ENCODE data around the gene PAQR9. TPM values are rescaled to one million over a fixed set of nuclear protein-coding genes. Genes with fewer than 3 reads are reported as not detected.
A peak's percentile ranks its signal among the peaks of the same experiment; 100 is the strongest.

Gene PAQR9
- total and polyA plus RNA-seq, 2 donors (not counting 1 experiment from before 2014, with no cell fraction given) = not detected

GRCh38 chr3:142961539-142961938, 1.9 kb downstream of the PAQR9 start:
- Histone ChIP-seq H4K20me1 (ENCODE audit: control insufficient read depth, extremely low read depth, insufficient read depth, low read length) (no peaks in the 10 kb centered on the region), H3K79me2 (ENCODE audit: control insufficient read depth, insufficient read depth, low read length) (no peaks in the 10 kb centered on the region), H3K9ac (ENCODE audit: insufficient read depth, low read length) (no peak overlapping the region), H2AFZ (ENCODE audit: low read length) (no peak overlapping the region), H3K4me2 (ENCODE audit: extremely low read depth, insufficient read depth, low read length) (no peak overlapping the region), H3K4me3 (replicated peaks in 1 of 4; ENCODE audit: control extremely low read depth in 1 of 4, insufficient read depth in 1 of 4, low read depth in 3 of 4, low read length in 4 of 4) (no peak overlapping the region), H3K4me1 (ENCODE audit: control insufficient read depth, extremely low read depth, insufficient read depth, low read length) (no peaks in the 10 kb centered on the region), H3K27ac (ENCODE audit: insufficient read depth, low read length) (no peak overlapping the region), H3K36me3 (ENCODE audit: control insufficient read depth, insufficient read depth, low read length) (no peaks in the 10 kb centered on the region), H3K27me3 (ENCODE audit: control insufficient read depth, insufficient read depth, low read length) (peaks cover 19% of the 10 kb centered on the region), H3K9me3 (ENCODE audit: control insufficient read depth, insufficient read depth, low read depth, low read length) (no peaks in the 10 kb centered on the region)
- no peak for DNase-seq (ENCODE audit: low read depth in 2 of 2)
- TF ChIP-seq, protein P1, sequence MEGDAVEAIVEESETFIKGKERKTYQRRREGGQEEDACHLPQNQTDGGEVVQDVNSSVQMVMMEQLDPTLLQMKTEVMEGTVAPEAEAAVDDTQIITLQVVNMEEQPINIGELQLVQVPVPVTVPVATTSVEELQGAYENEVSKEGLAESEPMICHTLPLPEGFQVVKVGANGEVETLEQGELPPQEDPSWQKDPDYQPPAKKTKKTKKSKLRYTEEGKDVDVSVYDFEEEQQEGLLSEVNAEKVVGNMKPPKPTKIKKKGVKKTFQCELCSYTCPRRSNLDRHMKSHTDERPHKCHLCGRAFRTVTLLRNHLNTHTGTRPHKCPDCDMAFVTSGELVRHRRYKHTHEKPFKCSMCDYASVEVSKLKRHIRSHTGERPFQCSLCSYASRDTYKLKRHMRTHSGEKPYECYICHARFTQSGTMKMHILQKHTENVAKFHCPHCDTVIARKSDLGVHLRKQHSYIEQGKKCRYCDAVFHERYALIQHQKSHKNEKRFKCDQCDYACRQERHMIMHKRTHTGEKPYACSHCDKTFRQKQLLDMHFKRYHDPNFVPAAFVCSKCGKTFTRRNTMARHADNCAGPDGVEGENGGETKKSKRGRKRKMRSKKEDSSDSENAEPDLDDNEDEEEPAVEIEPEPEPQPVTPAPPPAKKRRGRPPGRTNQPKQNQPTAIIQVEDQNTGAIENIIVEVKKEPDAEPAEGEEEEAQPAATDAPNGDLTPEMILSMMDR (conservative IDR thresholded peaks at IDR 0.05 in 1 of 2, IDR thresholded peaks at IDR 0.05 in 1 of 2; ENCODE audit: low read depth in 1 of 2, low read length in 2 of 2) = no peak
- no peak for TF ChIP-seq EZH2 (IDR thresholded peaks at IDR 0.05; ENCODE audit: low read length, missing control alignments)

DNA sequence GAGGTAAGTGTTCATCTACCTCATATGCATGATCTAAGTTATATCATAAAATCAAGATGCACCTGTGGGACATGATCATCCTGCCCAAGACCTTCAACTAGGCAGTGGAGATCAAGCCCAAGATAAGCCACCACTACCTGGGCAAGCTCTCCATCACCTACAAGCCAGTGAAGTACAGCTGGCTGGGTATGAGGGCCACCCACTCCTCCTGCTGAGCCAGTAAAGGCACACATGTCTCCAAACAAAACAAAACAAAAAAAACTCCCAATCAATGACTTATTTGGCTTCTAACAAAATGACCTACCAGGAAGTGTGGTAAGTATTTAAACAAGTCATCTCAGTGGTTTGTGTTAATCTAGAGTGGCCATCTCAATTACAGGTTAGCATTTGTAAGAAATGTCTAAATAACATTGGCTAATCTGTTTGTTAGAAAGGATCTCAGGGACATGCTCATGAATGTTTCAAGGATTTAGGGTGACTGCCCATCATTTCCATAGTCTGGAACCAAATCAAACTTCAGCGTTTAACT, 3.1 kb downstream of the PAQR9 start:
- Histone ChIP-seq H3K79me2 (ENCODE audit: control insufficient read depth, insufficient read depth, low read length) (no peaks in the 10 kb centered on the region), H3K36me3 (ENCODE audit: control insufficient read depth, insufficient read depth, low read length) (no peaks in the 10 kb centered on the region), H3K9ac (ENCODE audit: insufficient read depth, low read length) (no peak overlapping the region), H3K27me3 (ENCODE audit: control insufficient read depth, insufficient read depth, low read length) (peaks cover 17% of the 10 kb centered on the region), H2AFZ (ENCODE audit: low read length) (no peak overlapping the region), H3K4me1 (ENCODE audit: control insufficient read depth, extremely low read depth, insufficient read depth, low read length) (no peaks in the 10 kb centered on the region), H3K9me3 (ENCODE audit: control insufficient read depth, insufficient read depth, low read depth, low read length) (no peaks in the 10 kb centered on the region), H4K20me1 (ENCODE audit: control insufficient read depth, extremely low read depth, insufficient read depth, low read length) (no peaks in the 10 kb centered on the region), H3K4me2 (ENCODE audit: extremely low read depth, insufficient read depth, low read length) (no peak overlapping the region), H3K27ac (ENCODE audit: insufficient read depth, low read length) (no peak overlapping the region), H3K4me3 (replicated peaks in 1 of 4; ENCODE audit: control extremely low read depth in 1 of 4, insufficient read depth in 1 of 4, low read depth in 3 of 4, low read length in 4 of 4) (no peak overlapping the region)
- no peak for DNase-seq (ENCODE audit: low read depth in 2 of 2)
- TF ChIP-seq EZH2 (IDR thresholded peaks at IDR 0.05; ENCODE audit: low read length, missing control alignments) = no peak
- TF ChIP-seq, protein P1 (conservative IDR thresholded peaks at IDR 0.05 in 1 of 2, IDR thresholded peaks at IDR 0.05 in 1 of 2; ENCODE audit: low read depth in 1 of 2, low read length in 2 of 2) = no peak

DNA sequence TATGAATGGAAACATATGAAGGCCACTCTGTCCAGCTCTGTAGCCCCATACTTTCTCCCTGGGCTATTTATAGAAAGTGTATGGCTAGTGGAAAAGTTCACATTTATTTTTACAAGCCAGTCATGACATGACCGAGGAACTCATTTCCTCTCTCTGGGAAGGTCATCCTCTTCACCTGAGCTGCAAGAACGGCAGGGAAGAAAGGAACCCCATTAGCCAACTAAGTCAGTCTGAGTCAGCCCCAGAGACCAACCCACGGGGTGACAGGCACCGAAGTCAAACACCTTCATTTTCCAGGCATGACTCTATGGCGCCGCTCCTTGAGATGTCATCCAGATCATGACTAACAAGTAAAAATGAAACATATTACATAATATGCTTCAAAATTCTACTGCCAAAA, 4.8 kb downstream of the PAQR9 start:
- Histone ChIP-seq H3K9me3 (ENCODE audit: control insufficient read depth, insufficient read depth, low read depth, low read length) (no peaks in the 10 kb centered on the region), H3K9ac (ENCODE audit: insufficient read depth, low read length) (no peak overlapping the region), H4K20me1 (ENCODE audit: control insufficient read depth, extremely low read depth, insufficient read depth, low read length) (no peaks in the 10 kb centered on the region), H3K79me2 (ENCODE audit: control insufficient read depth, insufficient read depth, low read length) (no peaks in the 10 kb centered on the region), H3K36me3 (ENCODE audit: control insufficient read depth, insufficient read depth, low read length) (no peaks in the 10 kb centered on the region), H3K4me2 (ENCODE audit: extremely low read depth, insufficient read depth, low read length) (no peak overlapping the region), H3K27me3 (ENCODE audit: control insufficient read depth, insufficient read depth, low read length) (peaks cover 10% of the 10 kb centered on the region), H3K4me1 (ENCODE audit: control insufficient read depth, extremely low read depth, insufficient read depth, low read length) (no peaks in the 10 kb centered on the region), H3K4me3 (replicated peaks in 1 of 4; ENCODE audit: control extremely low read depth in 1 of 4, insufficient read depth in 1 of 4, low read depth in 3 of 4, low read length in 4 of 4) (no peak overlapping the region), H3K27ac (ENCODE audit: insufficient read depth, low read length) (no peak overlapping the region), H2AFZ (ENCODE audit: low read length) (no peak overlapping the region)
- DNase-seq (ENCODE audit: low read depth in 2 of 2) = peak in 1 of 2 donors; percentile 82
- TF ChIP-seq, protein P1 (conservative IDR thresholded peaks at IDR 0.05 in 1 of 2, IDR thresholded peaks at IDR 0.05 in 1 of 2; ENCODE audit: low read depth in 1 of 2, low read length in 2 of 2) = no peak
- TF ChIP-seq EZH2 (IDR thresholded peaks at IDR 0.05; ENCODE audit: low read length, missing control alignments) = no peak
